A549 (cell line): ENCODE results near the gene TMEM135.

Experiments used
- MAX ChIP-seq: IDR thresholded peaks from 2 replicates; pipeline ENCODE4 v1.6.1; 2012
- POLR2A ChIP-seq: IDR thresholded peaks from 2 replicates; pipeline ENCODE4 v1.6.1; 2012; ENCODE audit warnings: mild to moderate bottlenecking, low read length
- RAD21 ChIP-seq, 2 experiments: fragments of >200 bp in 1 of 2; sonication (Bioruptor Twin) in 1 of 2; formaldehyde crosslinking in 1 of 2; IDR thresholded peaks in 1 of 2; conservative IDR thresholded peaks in 1 of 2; 2 replicates in 1 of 2; 3 replicates in 1 of 2; pipeline ENCODE4 v1.6.1; 2012 to 2018; ENCODE audit warnings: inconsistent platforms in 1 of 2

DNA sequence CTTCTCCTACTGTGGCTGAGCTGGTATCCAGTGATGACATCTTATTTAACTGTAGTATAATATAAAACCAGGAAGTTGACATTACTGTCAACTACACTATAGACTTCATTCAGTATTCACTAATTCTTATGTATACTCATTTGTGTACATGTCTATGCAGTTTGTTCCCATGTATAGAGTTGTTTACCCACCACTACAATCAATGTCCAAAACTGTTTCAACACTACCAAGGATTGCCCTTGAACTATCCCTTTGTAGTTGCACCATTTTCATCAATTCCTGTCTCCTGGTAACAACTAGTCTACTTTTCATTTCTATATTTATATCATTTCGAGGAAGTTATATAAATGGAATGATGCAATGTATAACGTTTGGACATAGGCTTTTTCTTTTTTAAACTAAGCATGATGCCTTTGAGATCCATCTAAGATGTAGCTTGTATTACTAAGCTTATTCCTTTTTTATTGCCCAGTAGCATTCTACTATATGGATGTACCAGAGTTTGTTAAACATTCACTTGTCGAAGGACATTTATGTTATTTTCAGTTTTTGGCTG is 39.2 kb downstream of the TMEM135 start:
- TF ChIP-seq POLR2A (no peak), RAD21 (conservative IDR thresholded peaks at IDR 0.05 in 1 of 2, IDR thresholded peaks at IDR 0.05 in 1 of 2) (no peak), MAX (no peak)
